Uterus (tissue), 2 donors: ENCODE results near the gene TYRP1.

Experiments
- POLR2A ChIP-seq, 2 donors: fragments of 450-650 bp; IDR thresholded peaks; one replicate each; pipeline ENCODE4 v1.6.1; 2016; ENCODE audit warnings: antibody characterized with exemption in 2 of 2, mild to moderate bottlenecking in 1 of 2, moderate library complexity in 1 of 2
- TF ChIP-seq, protein P1 (sequence below), 4 experiments: fragments of 200-600 bp in 2 of 4; fragments of 450-650 bp in 2 of 4; sonication (generic) in 2 of 4; IDR thresholded peaks; one replicate each; pipeline ENCODE4 v1.5.1; 2016 to 2019; ENCODE audit warnings: antibody characterized with exemption in 4 of 4, mild to moderate bottlenecking in 2 of 4, moderate library complexity in 1 of 4

DNA sequence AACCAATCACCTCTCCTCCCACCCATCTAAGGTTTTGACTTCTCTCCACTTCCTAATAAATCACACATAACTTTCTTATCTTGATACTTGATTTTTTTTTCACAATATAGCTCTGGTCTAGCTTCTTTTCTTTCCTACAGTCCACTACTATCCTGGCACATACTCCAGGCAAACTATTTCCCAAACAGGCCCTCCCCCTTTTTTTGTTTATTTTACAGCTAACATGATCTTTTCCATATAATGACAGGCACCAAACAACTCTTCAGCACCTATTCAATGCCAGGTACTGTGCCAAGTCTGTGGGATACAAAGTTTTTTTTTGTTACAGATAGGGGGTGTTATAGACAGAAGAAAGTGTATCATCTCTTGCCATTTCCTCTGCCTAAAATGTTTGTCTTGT lies 7.9 kb downstream of the TYRP1 start:
- no peak for TF ChIP-seq POLR2A (IDR thresholded peaks at IDR 0.05)
- TF ChIP-seq, protein P1, sequence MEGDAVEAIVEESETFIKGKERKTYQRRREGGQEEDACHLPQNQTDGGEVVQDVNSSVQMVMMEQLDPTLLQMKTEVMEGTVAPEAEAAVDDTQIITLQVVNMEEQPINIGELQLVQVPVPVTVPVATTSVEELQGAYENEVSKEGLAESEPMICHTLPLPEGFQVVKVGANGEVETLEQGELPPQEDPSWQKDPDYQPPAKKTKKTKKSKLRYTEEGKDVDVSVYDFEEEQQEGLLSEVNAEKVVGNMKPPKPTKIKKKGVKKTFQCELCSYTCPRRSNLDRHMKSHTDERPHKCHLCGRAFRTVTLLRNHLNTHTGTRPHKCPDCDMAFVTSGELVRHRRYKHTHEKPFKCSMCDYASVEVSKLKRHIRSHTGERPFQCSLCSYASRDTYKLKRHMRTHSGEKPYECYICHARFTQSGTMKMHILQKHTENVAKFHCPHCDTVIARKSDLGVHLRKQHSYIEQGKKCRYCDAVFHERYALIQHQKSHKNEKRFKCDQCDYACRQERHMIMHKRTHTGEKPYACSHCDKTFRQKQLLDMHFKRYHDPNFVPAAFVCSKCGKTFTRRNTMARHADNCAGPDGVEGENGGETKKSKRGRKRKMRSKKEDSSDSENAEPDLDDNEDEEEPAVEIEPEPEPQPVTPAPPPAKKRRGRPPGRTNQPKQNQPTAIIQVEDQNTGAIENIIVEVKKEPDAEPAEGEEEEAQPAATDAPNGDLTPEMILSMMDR (IDR thresholded peaks at IDR 0.05), result no peak
